PC-9 (cell line): ENCODE measurements around the gene KLHL6. TPM values are rescaled to one million over a fixed set of nuclear protein-coding genes. Genes with fewer than 3 reads are reported as not detected.
"Not testable (repeated sequence)": the region's sequence is repeated elsewhere in the genome, so short reads cannot be mapped to it uniquely, and the experiment has no call there.

Source experiments
- BruUV-seq: library from RNA; stranded (reverse); fragments of 400-500 nt; replicated peaks from 2 replicates; lab custom pipeline; 2021; lab: Mats Ljungman, UMichigan
- CTCF ChIA-PET: fragments of 300-600 bp; sonication (Branson Sonifier 250); formaldehyde crosslinking; loops from one replicate; lab custom pipeline; 2022; ENCODE audit warnings: antibody characterized with exemption; lab: Charles Lee
- POLR2A ChIA-PET: fragments of 300-600 bp; sonication (Branson Sonifier 250); formaldehyde crosslinking; loops from one replicate; lab custom pipeline; 2022; ENCODE audit warnings: antibody characterized with exemption; ENCODE audit not compliant: unreplicated experiment; lab: Charles Lee
- DNase-seq, 2 experiments: peaks; one replicate each; pipeline versions ENCODE4 v3.0.0 to v3.0.0-alpha.2; 2015 to 2022; ENCODE audit warnings: mixed read lengths in 1 of 2
- H2AFZ ChIP-seq: fragments of 200-600 bp; sonication (generic); 2 replicates; pipeline ENCODE4 v1.8.1; 2017; ENCODE audit warnings: antibody characterized with exemption
- H3F3A ChIP-seq: fragments of 200-600 bp; sonication (generic); 2 replicates; pipeline ENCODE4 v1.8.1; 2017; ENCODE audit warnings: antibody characterized with exemption, mild to moderate bottlenecking, low read depth; ENCODE audit not compliant: insufficient read depth
- H3K27ac ChIP-seq: fragments of 200-600 bp; sonication (generic); 2 replicates; pipeline ENCODE4 v1.6.1; 2016; ENCODE audit warnings: mixed run types
- H3K27me3 ChIP-seq: fragments of 200-600 bp; sonication (generic); 2 replicates; pipeline ENCODE4 v1.6.1; 2016; ENCODE audit warnings: low read depth, mixed run types; ENCODE audit not compliant: insufficient read depth
- H3K36me3 ChIP-seq: fragments of 200-600 bp; sonication (generic); 2 replicates; pipeline ENCODE4 v1.6.1; 2016; ENCODE audit warnings: low read depth, mixed run types
- H3K4me1 ChIP-seq: fragments of 200-600 bp; sonication (generic); replicated peaks from 2 replicates; pipeline ENCODE4 v1.6.1; 2016; ENCODE audit warnings: mixed run types; ENCODE audit not compliant: insufficient read depth
- H3K4me2 ChIP-seq: fragments of 200-600 bp; sonication (generic); 2 replicates; pipeline ENCODE4 v1.6.1; 2017; ENCODE audit warnings: mixed run types
- H3K4me3 ChIP-seq: fragments of 200-600 bp; sonication (generic); 2 replicates; pipeline ENCODE4 v1.6.1; 2016; ENCODE audit warnings: mixed run types
- H3K79me2 ChIP-seq: fragments of 200-600 bp; sonication (generic); 2 replicates; pipeline ENCODE4 v1.6.1; 2017; ENCODE audit warnings: low read depth, mixed run types
- H3K9me2 ChIP-seq: fragments of 200-600 bp; sonication (generic); 2 replicates; pipeline ENCODE4 v1.8.1; 2017; ENCODE audit warnings: mild to moderate bottlenecking; ENCODE audit not compliant: insufficient read depth
- H3K9me3 ChIP-seq: fragments of 200-600 bp; sonication (generic); 2 replicates; pipeline ENCODE4 v1.8.1; 2016; ENCODE audit warnings: low read depth; ENCODE audit not compliant: insufficient read depth
- H4K20me1 ChIP-seq: fragments of 200-600 bp; sonication (generic); 2 replicates; pipeline ENCODE4 v1.8.1; 2017; ENCODE audit not compliant: insufficient read depth
- CTCF ChIP-seq: fragments of 200-600 bp; sonication (generic); conservative IDR thresholded peaks from 2 replicates; pipeline ENCODE4 v1.6.1; 2017; ENCODE audit warnings: mixed run types, antibody characterized with exemption, mild to moderate bottlenecking, moderate library complexity
- EZH2 ChIP-seq: fragments of 200-600 bp; sonication (generic); IDR thresholded peaks from 2 replicates; pipeline ENCODE4 v1.8.0; 2017; ENCODE audit warnings: antibody characterized with exemption, low read depth
- intact Hi-C: fragments of 100-400 bp; cut with micrococcal nuclease; formaldehyde crosslinking; loops from one replicate; pipeline ENCODE4 v1.10.0; 2022; ENCODE audit not compliant: unreplicated experiment
- total RNA-seq: library from RNA; stranded (reverse); gene quantifications from 2 replicates; pipeline ENCODE4 v1.2.3, GENCODE V29; 2021

The KLHL6 gene
- total RNA-seq, 1 experiment from 2014 or later, result 0.04 TPM

- H3K4me2 ChIP-seq, result no peak overlapping the region
- no peaks in the 10 kb centered on the region for H3K27me3 ChIP-seq
- intact Hi-C loops, result loop anchor here (2.0 to 10.0 kb wide), 2 partner anchors 284 to 816 kb away; no protein-coding TSS in a partner anchor
- no peaks in the 10 kb centered on the region for H3K9me2 ChIP-seq
- H4K20me1 ChIP-seq, result no peaks in the 10 kb centered on the region
- H3F3A ChIP-seq, result no peaks in the 10 kb centered on the region
- H3K4me1 ChIP-seq, result peaks cover 3% of the 10 kb centered on the region; the same call in 1 of the 2 replicates
- no TSS peak for BruUV-seq
- no peak overlapping the region for H2AFZ ChIP-seq
- H3K36me3 ChIP-seq, result no peaks in the 10 kb centered on the region
- ChIA-PET CTCF (interaction anchor here (0.7 to 1.7 kb wide), 3 partner anchors 34 to 666 kb away, joined by 3 to 8 read pairs (median 3); no protein-coding TSS in a partner anchor), POLR2A (interaction anchor here (0.6 kb wide), 1 partner anchor 22 kb away, joined by 4 read pairs; no protein-coding TSS in a partner anchor)
- no peak for DNase-seq
- H3K4me3 ChIP-seq, result no peak overlapping the region; the same call in 1 of the 2 replicates
- H3K79me2 ChIP-seq, result no peaks in the 10 kb centered on the region
- no peak overlapping the region for H3K27ac ChIP-seq
- H3K9me3 ChIP-seq, result no peaks in the 10 kb centered on the region
- TF ChIP-seq CTCF (no peak), EZH2 (no peak)
Measured at GRCh38 chr3:183468424-183468823, 87.1 kb downstream of the KLHL6 start.

- TF ChIP-seq EZH2 (no peak), CTCF (no peak)
- no TSS peak for BruUV-seq
- H3K9me3 ChIP-seq, result 0 out of 2 replicates have a peak, but pooled peaks cover 4% of the 10 kb centered on the region
- H4K20me1 ChIP-seq, result no peaks in the 10 kb centered on the region
- H3K4me3 ChIP-seq, result no peak overlapping the region
- H3F3A ChIP-seq, result no peaks in the 10 kb centered on the region
- ChIA-PET POLR2A (no interaction called here), CTCF (interaction anchor here (1.1 kb wide), 1 partner anchor 301 kb away, joined by 5 read pairs; no protein-coding TSS in a partner anchor)
- no peak overlapping the region for H3K27ac ChIP-seq
- no peaks in the 10 kb centered on the region for H3K9me2 ChIP-seq
- no peak overlapping the region for H3K4me2 ChIP-seq
- no peak overlapping the region for H2AFZ ChIP-seq
- no peaks in the 10 kb centered on the region for H3K36me3 ChIP-seq
- DNase-seq, result no peak
- H3K79me2 ChIP-seq, result no peaks in the 10 kb centered on the region
- peaks cover 3% of the 10 kb centered on the region; the same call in 1 of the 2 replicates for H3K4me1 ChIP-seq
- intact Hi-C loops, result loop anchor here (10.0 kb wide), 1 partner anchor 818 kb away; no protein-coding TSS in a partner anchor
- no peaks in the 10 kb centered on the region for H3K27me3 ChIP-seq
Measured at GRCh38 chr3:183466575-183466974, 88.9 kb downstream of the KLHL6 start.

GRCh38 chr3:183465710-183466109, 89.8 kb downstream of the KLHL6 start:
- H3K9me2 ChIP-seq, H2AFZ ChIP-seq, CTCF ChIA-PET, BruUV-seq, H4K20me1 ChIP-seq, H3F3A ChIP-seq, H3K4me2 ChIP-seq, H3K9me3 ChIP-seq, POLR2A ChIA-PET, H3K36me3 ChIP-seq, H3K4me1 ChIP-seq, H3K27me3 ChIP-seq, DNase-seq, H3K27ac ChIP-seq, H3K79me2 ChIP-seq, H3K4me3 ChIP-seq: not testable (repeated sequence)
- intact Hi-C loops, result loop anchor here (10.0 kb wide), 1 partner anchor 819 kb away; no protein-coding TSS in a partner anchor
